Measurements from ENCODE around the gene SLC12A7.
A peak's percentile ranks its signal among the peaks of the same experiment; 100 is the strongest.

SLC12A7 gene

DNA sequence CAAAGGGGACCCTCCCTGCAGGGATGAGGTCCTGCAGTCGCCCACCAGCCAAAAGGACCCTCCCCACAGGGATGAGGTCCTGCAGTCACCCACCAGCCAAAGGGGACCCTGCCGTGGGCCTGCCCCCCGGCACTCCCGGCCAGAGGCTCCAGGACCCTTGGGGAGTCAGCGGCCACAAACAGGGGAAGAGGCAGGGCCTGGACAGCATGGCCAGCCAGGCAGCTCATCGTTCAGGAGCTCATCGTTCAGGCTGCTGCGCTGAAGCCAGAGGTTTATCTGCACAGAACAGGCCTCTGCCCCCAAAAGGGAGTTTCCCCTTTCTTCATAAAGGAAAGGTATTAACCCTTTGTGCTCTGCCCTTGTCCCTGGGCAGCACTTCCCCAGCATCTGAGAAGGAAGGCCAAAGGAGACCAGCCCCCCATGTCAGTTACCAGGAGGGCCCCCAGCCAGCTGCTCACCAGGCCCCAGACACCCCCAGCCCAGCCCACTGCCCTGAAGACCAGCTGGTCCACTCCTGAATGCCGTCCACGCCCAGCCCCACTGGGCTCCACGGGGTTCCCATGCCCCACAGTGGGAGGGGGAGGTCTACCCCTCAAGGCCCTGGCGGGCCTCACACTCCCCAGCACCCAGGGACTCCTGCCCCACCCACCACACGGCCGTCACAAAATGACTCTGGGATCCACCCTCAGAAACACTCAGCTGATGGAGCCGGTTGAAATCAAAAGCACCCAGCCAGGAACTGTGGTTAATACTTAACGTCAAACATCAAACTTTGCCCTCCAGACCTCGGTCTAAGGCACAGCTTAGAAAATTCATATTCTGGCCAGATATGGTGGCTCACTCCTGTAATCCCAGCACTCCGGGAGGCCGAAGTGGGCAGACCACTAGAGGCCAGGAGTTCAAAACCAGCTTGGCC, 6.3 kb downstream of the SLC12A7 start:
- no peak overlapping the region for H3K27ac ChIP-seq
- TF ChIP-seq CTCF (conservative IDR thresholded peaks at IDR 0.05) (no peak), ZFX (IDR thresholded peaks at IDR 0.05) (no peak)

DNA sequence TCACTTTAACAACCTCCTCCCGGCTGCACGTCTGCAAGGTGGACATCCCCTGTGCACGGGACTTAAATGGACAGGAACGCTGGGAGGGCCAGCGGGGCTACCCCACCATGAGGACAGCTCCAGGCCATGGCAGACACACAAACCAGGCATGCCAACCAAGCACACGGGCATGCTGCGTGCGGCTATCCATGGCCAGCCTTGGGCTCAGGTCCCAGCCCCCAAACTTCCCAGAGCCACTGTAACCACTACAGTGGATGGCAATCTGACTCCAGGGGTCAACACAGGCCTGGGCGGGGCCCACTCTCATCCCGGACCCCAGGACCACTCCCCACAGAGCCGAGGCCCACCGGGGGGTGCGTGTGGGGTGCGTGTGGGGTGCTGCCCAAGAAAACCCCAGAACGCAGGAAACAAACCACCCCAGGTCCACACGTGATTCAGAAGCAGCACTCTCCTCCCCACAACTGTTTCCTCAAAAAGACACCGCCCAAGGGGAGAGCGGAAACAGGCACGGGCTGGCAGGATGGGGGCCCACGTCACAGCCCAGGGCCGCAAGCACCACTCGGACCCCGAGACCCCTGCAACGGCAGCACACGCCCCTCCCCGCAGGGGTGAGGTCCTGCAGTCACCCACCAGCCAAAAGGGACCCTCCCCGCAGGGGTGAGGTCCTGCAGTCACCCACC, 7.4 kb downstream of the SLC12A7 start:
- H3K27ac ChIP-seq: peak overlapping the region; percentile 75
- TF ChIP-seq ZFX (IDR thresholded peaks at IDR 0.05): no peak
- no peak for TF ChIP-seq CTCF (conservative IDR thresholded peaks at IDR 0.05)

- TF ChIP-seq CTCF (conservative IDR thresholded peaks at IDR 0.05): no peak
- peak overlapping the region; percentile 75 for H3K27ac ChIP-seq
Observed at GRCh38 chr5:1103505-1104326, 8.1 kb downstream of the SLC12A7 start.

DNA sequence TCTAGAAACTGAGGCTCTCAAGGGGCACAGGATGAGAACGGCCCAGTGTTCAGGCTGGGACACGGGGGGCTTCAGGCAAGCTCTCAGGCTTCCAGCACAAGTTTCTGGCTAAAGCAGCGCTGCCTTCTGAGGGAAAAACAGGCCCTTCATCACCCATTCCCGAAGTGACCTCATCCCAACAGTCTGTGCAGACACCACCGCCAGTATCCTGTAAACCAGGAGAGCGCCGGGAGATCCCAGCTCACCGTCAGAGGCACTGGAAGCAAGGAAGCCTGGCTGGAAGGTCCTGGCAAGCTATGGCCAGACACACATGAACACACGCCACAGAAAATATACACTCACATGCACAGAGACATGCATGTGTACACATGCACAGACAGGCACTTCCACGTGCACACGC, 8.8 kb downstream of the SLC12A7 start:
- H3K27ac ChIP-seq: peak overlapping the region; percentile 75
- TF ChIP-seq ZFX (IDR thresholded peaks at IDR 0.05): no peak
- no peak for TF ChIP-seq CTCF (conservative IDR thresholded peaks at IDR 0.05)

GRCh38 chr5:1101961-1102713, 9.7 kb downstream of the SLC12A7 start:
- TF ChIP-seq ZFX (IDR thresholded peaks at IDR 0.05) (no peak), CTCF (conservative IDR thresholded peaks at IDR 0.05) (no peak)
- peak overlapping the region; percentile 75; the same call in 1 of the 2 replicates for H3K27ac ChIP-seq

GRCh38 chr5:1100664-1101574, 10.9 kb downstream of the SLC12A7 start:
- TF ChIP-seq CTCF (conservative IDR thresholded peaks at IDR 0.05) (no peak), ZFX (IDR thresholded peaks at IDR 0.05) (no peak)
- no peak overlapping the region for H3K27ac ChIP-seq
